Measurements from ENCODE around the gene EDN3.
"Not testable (repeated sequence)": the region's sequence is repeated elsewhere in the genome, so short reads cannot be mapped to it uniquely, and the experiment has no call there.

The EDN3 gene

GRCh38 chr20:59338444-59338843 is 38.0 kb downstream of the EDN3 start:
- not testable (repeated sequence) for DNase-seq

- DNase-seq: no peak
Observed at GRCh38 chr20:59340201-59340885, 39.9 kb downstream of the EDN3 start.

GRCh38 chr20:59341285-59342022 is 41.0 kb downstream of the EDN3 start:
- not testable (repeated sequence) for DNase-seq

GRCh38 chr20:59342023-59342957 is 41.9 kb downstream of the EDN3 start:
- DNase-seq: no peak

- no peak for DNase-seq
Observed at GRCh38 chr20:59346061-59346460, 45.6 kb downstream of the EDN3 start.

- no peak for DNase-seq
Observed at GRCh38 chr20:59349277-59349676, 48.9 kb downstream of the EDN3 start.

- no peak for DNase-seq
Observed at GRCh38 chr20:59350330-59351156, 50.1 kb downstream of the EDN3 start.

- no peak for DNase-seq
Observed at GRCh38 chr20:59351157-59352040, 51.0 kb downstream of the EDN3 start.

- DNase-seq: no peak
Observed at GRCh38 chr20:59352541-59352940, 52.1 kb downstream of the EDN3 start.

- DNase-seq: no peak
Observed at GRCh38 chr20:59352990-59353389, 52.6 kb downstream of the EDN3 start.

GRCh38 chr20:59354460-59354859 is 54.0 kb downstream of the EDN3 start:
- no peak for DNase-seq

GRCh38 chr20:59355242-59355641 is 54.8 kb downstream of the EDN3 start:
- DNase-seq: no peak

- no peak for DNase-seq
Observed at GRCh38 chr20:59356662-59357165, 56.3 kb downstream of the EDN3 start.

GRCh38 chr20:59358793-59359192 is 58.4 kb downstream of the EDN3 start:
- not testable (repeated sequence) for DNase-seq

- no peak for DNase-seq
Observed at GRCh38 chr20:59359906-59360725, 59.7 kb downstream of the EDN3 start.

- DNase-seq: no peak
Observed at GRCh38 chr20:59360934-59361333, 60.5 kb downstream of the EDN3 start.

GRCh38 chr20:59361411-59361810 is 61.0 kb downstream of the EDN3 start:
- no peak for DNase-seq

GRCh38 chr20:59363101-59363500 is 62.7 kb downstream of the EDN3 start:
- no peak for DNase-seq

- DNase-seq: no peak
Observed at GRCh38 chr20:59364611-59365010, 64.2 kb downstream of the EDN3 start.

GRCh38 chr20:59365611-59366285 is 65.3 kb downstream of the EDN3 start:
- DNase-seq: no peak
